Body of pancreas (tissue), 4 donors: Measurements from ENCODE around the gene EPS8.

ENCODE experiments used
- CTCF ChIP-seq, 7 experiments: fragments of 450-650 bp in 4 of 7; fragments of 200-600 bp in 3 of 7; sonication (generic) in 3 of 7; IDR thresholded peaks; one replicate each; pipeline ENCODE4 v1.5.1; 2016 to 2019; ENCODE audit warnings: antibody characterized with exemption in 7 of 7
- POLR2A ChIP-seq, 3 donors: fragments of 450-650 bp; IDR thresholded peaks; one replicate each; pipeline ENCODE4 v1.6.1; 2016; ENCODE audit warnings: antibody characterized with exemption in 3 of 3, mild to moderate bottlenecking in 2 of 3

GRCh38 chr12:15583804-15584203 is 205.4 kb downstream of the EPS8 start:
- TF ChIP-seq CTCF (IDR thresholded peaks at IDR 0.05) = no peak
- TF ChIP-seq POLR2A (IDR thresholded peaks at IDR 0.05) = no peak
